Hepatocyte (in vitro differentiated cells): ENCODE results near the gene OPRL1. TPM values are rescaled to one million over a fixed set of nuclear protein-coding genes. Genes with fewer than 3 reads are reported as not detected.
A peak's percentile ranks its signal among the peaks of the same experiment; 100 is the strongest.

ENCODE experiments used
- DNase-seq: peaks from one replicate; pipeline ENCODE4 v3.0.0-alpha.2; 2016; ENCODE audit warnings: low spot score
- H2AFZ ChIP-seq: fragments of 200-600 bp; sonication (generic); 2 replicates; pipeline ENCODE4 v1.6.0; 2016; ENCODE audit warnings: antibody characterized with exemption, mild to moderate bottlenecking
- H3K27ac ChIP-seq: fragments of 200-600 bp; sonication (generic); 2 replicates; pipeline ENCODE4 v1.5.1; 2016; ENCODE audit warnings: mild to moderate bottlenecking
- H3K27me3 ChIP-seq: fragments of 200-600 bp; sonication (generic); 2 replicates; pipeline ENCODE4 v1.6.1; 2016
- H3K36me3 ChIP-seq: fragments of 200-600 bp; sonication (generic); replicated peaks from 2 replicates; pipeline ENCODE4 v1.5.1; 2016; ENCODE audit warnings: low read depth; ENCODE audit not compliant: insufficient read depth
- H3K4me1 ChIP-seq: fragments of 200-600 bp; sonication (generic); 2 replicates; pipeline ENCODE4 v1.5.1; 2016; ENCODE audit warnings: mild to moderate bottlenecking, moderate library complexity; ENCODE audit not compliant: insufficient read depth
- H3K4me2 ChIP-seq: fragments of 200-600 bp; sonication (generic); 2 replicates; pipeline ENCODE4 v1.6.0; 2016
- H3K4me3 ChIP-seq: fragments of 200-600 bp; sonication (generic); 2 replicates; pipeline ENCODE4 v1.5.1; 2016; ENCODE audit warnings: mild to moderate bottlenecking
- H3K79me2 ChIP-seq: fragments of 200-600 bp; sonication (generic); 2 replicates; pipeline ENCODE4 v1.6.0; 2017; ENCODE audit warnings: mild to moderate bottlenecking
- H3K9me2 ChIP-seq: fragments of 200-600 bp; sonication (generic); replicated peaks from 2 replicates; pipeline ENCODE4 v1.6.0; 2017; ENCODE audit warnings: mild to moderate bottlenecking; ENCODE audit not compliant: insufficient read depth
- H3K9me3 ChIP-seq: fragments of 200-600 bp; sonication (generic); 2 replicates; pipeline ENCODE4 v1.5.1; 2016; ENCODE audit warnings: low read depth, mild to moderate bottlenecking
- H4K20me1 ChIP-seq: fragments of 200-600 bp; sonication (generic); 2 replicates; pipeline ENCODE4 v1.6.0; 2016; ENCODE audit warnings: mild to moderate bottlenecking; ENCODE audit not compliant: insufficient read depth, poor library complexity, severe bottlenecking
- CTCF ChIP-seq: fragments of 200-600 bp; sonication (generic); IDR thresholded peaks from 2 replicates; pipeline ENCODE4 v1.5.1; 2016; ENCODE audit warnings: antibody characterized with exemption, mild to moderate bottlenecking; ENCODE audit not compliant: poor library complexity
- EZH2 ChIP-seq: fragments of 200-600 bp; sonication (generic); IDR thresholded peaks from 2 replicates; pipeline ENCODE4 v1.6.1; 2016; ENCODE audit warnings: antibody characterized with exemption, mild to moderate bottlenecking, borderline replicate concordance
- EZH2phosphoT487 ChIP-seq: fragments of 200-600 bp; sonication (generic); IDR thresholded peaks from one replicate; pipeline ENCODE4 v1.6.1; 2018; ENCODE audit warnings: antibody characterized with exemption, mild to moderate bottlenecking, low read depth, moderate library complexity; ENCODE audit not compliant: unreplicated experiment, severe bottlenecking
- WGBS: methylation state at CpG from one replicate; pipeline ENCODE4 v1.1.6; 2016; ENCODE audit warnings: low lambda C conversion rate; ENCODE audit errors: missing lambda C conversion rate; 5-methylcytosine and 5-hydroxymethylcytosine counted together
- polyA plus RNA-seq: library from polyadenylated mRNA; unstranded; fragments of >200 nt; fragmentation: Nextera tagmentation; extraction: Ambion mirVana; gene quantifications from 2 replicates; pipeline ENCODE4 v1.2.1, GENCODE V29; 2016
- total RNA-seq: library from RNA; depleted of rRNA; stranded (reverse); fragments of >200 nt; gene quantifications from 2 replicates; pipeline ENCODE4 v1.2.3, GENCODE V29; 2014

OPRL1 gene
- total and polyA plus RNA-seq, 2 experiments from 2014 or later = 0.50 to 1.5 TPM

- Histone ChIP-seq H3K27me3 (peaks cover 21% of the 10 kb centered on the region), H3K79me2 (no peaks in the 10 kb centered on the region), H3K4me3 (no peak overlapping the region), H3K4me2 (peak overlapping the region; percentile 33), H3K27ac (no peak overlapping the region), H3K36me3 (no peaks in the 10 kb centered on the region), H3K4me1 (peaks cover 28% of the 10 kb centered on the region), H2AFZ (no peak overlapping the region), H3K9me3 (no peaks in the 10 kb centered on the region), H3K9me2 (no peaks in the 10 kb centered on the region), H4K20me1 (no peaks in the 10 kb centered on the region)
- WGBS = 85% methylated on average over 31 of the region's 33 CpGs
- no peak for TF ChIP-seq EZH2phosphoT487
- TF ChIP-seq CTCF = no peak
- TF ChIP-seq EZH2 = no peak
- no peak for DNase-seq
These were observed 26.7 kb upstream of the OPRL1 start for GRCh38 chr20:64052987-64053840.

- H4K20me1 ChIP-seq = no peaks in the 10 kb centered on the region
- no peaks in the 10 kb centered on the region for H3K36me3 ChIP-seq
- no peak overlapping the region for H3K27ac ChIP-seq
- H3K27me3 ChIP-seq = peaks cover 17% of the 10 kb centered on the region
- no peak overlapping the region for H2AFZ ChIP-seq
- H3K9me2 ChIP-seq = no peaks in the 10 kb centered on the region
- TF ChIP-seq CTCF (peak; percentile 36), EZH2phosphoT487 (no peak)
- no peaks in the 10 kb centered on the region for H3K79me2 ChIP-seq
- peak overlapping the region; percentile 33 for H3K4me2 ChIP-seq
- peaks cover 28% of the 10 kb centered on the region for H3K4me1 ChIP-seq
- 52% methylated on average over 16 of the region's 17 CpGs for WGBS
- no peaks in the 10 kb centered on the region for H3K9me3 ChIP-seq
- no peak overlapping the region for H3K4me3 ChIP-seq
- peak; percentile 65 for DNase-seq
These were observed 25.8 kb upstream of the OPRL1 start for GRCh38 chr20:64053841-64054661.

- DNase-seq = no peak
- TF ChIP-seq EZH2 = no peak
- Histone ChIP-seq H3K36me3 (no peaks in the 10 kb centered on the region), H3K4me3 (no peak overlapping the region), H3K79me2 (no peaks in the 10 kb centered on the region), H4K20me1 (no peaks in the 10 kb centered on the region), H3K27ac (no peak overlapping the region), H3K4me2 (no peak overlapping the region), H3K9me3 (no peaks in the 10 kb centered on the region), H3K4me1 (peaks cover 20% of the 10 kb centered on the region), H3K27me3 (peaks cover 8% of the 10 kb centered on the region), H2AFZ (no peak overlapping the region), H3K9me2 (no peaks in the 10 kb centered on the region)
- WGBS = 84% methylated on average over 8 of the region's 9 CpGs
These were observed 24.4 kb upstream of the OPRL1 start for GRCh38 chr20:64055396-64055892.
